Right lung (tissue), 5 donors: ENCODE results near the gene IKBIP. TPM values are rescaled to one million over a fixed set of nuclear protein-coding genes. Genes with fewer than 3 reads are reported as not detected.
"Not testable (repeated sequence)": the region's sequence is repeated elsewhere in the genome, so short reads cannot be mapped to it uniquely, and the experiment has no call there.

Source experiments
- DNase-seq, 2 donors: peaks; one replicate each; pipeline ENCODE4 v3.0.0-alpha.2; 2013
- polyA plus RNA-seq, 5 donors: library from polyadenylated mRNA; unstranded; fragments of 120-200 nt; gene quantifications; one replicate each; pipeline versions ENCODE4 v1.2.1 to v1.2.3, GENCODE V29; 2013; ENCODE audit warnings: inconsistent platforms in 1 of 5, low replicate concordance in 1 of 5; ENCODE audit not compliant: insufficient read length in 5 of 5, insufficient read depth in 1 of 5

Gene IKBIP
- polyA plus RNA-seq, 5 donors: 27.1 to 34.3 (median 30.0) TPM

- DNase-seq: no peak
Observed at GRCh38 chr12:98645572-98646067, 1.0 kb upstream of the IKBIP start.

DNA sequence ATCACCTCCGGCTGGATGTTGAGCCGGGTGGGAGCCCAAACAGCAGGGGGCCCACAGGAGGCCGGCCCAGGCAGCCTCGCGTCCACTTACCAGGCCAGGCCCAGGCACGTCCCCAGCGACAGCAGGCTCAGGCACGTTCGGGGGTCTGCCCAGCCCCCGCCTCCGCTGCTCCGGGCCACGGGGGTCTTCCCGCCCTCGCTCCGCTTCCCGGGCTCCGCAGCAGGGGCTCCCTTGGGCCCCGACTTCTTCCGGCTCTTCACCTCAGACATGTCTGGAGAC lies 216 bp downstream of the IKBIP start:
- DNase-seq: no peak

- DNase-seq: not testable (repeated sequence)
Observed at GRCh38 chr12:98642801-98643200, 1.8 kb downstream of the IKBIP start.

DNA sequence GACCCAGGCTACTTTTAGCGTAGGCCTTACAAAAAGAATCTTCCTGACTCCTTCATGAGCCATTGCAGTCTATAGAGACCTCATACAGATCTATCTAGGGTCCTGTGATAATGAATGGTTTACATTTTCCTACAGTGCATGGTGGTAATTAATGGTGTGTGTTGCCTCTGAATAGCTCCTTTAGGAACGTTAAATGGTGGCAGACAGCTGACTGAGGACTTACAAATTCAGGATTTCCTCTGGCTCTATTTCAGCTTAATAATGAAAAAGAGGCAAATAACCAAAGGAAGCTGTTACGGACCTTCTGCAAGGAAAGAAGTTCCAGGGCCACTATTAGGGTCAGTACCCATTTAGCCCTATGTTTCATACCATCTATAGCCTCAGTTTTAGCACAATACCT lies 5.1 kb downstream of the IKBIP start:
- no peak for DNase-seq

DNA sequence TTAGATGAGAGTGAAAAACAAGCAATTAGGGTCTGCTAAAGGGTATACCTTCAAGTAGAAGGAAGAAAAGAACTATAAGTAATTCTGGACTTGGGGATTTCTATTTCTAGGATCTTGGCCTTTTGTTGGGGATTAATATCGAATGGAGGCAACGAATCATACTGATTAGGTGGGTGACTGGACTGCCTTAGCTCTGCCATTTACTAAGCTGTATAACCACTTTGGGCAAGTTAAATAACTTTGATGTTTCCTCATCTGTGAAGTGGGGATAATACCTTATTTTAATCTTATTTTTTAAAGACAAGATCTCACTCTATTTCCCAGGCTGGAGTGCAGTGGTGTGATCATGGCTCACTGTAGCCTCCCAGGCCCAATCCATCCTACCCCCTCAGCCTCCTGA lies 6.6 kb downstream of the IKBIP start:
- no peak for DNase-seq

DNA sequence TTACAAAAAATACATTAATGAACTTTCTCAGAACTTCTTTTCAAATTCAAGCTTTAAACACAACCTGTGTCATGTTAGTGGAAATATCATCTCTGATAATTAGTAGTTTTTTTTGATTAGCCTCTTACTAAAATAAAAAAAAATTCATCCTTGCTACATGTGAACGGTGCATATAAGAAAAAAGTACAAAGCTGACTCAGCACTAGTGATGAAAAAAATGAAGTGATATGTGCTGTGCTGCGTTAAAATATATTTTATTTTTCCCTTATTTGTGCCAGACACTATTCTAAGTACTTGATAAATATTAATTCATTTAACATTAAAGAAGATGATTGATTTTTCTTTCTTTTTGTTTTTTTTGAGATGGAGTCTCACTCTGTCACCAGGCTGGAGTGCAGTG lies 7.5 kb downstream of the IKBIP start:
- DNase-seq: no peak

DNA sequence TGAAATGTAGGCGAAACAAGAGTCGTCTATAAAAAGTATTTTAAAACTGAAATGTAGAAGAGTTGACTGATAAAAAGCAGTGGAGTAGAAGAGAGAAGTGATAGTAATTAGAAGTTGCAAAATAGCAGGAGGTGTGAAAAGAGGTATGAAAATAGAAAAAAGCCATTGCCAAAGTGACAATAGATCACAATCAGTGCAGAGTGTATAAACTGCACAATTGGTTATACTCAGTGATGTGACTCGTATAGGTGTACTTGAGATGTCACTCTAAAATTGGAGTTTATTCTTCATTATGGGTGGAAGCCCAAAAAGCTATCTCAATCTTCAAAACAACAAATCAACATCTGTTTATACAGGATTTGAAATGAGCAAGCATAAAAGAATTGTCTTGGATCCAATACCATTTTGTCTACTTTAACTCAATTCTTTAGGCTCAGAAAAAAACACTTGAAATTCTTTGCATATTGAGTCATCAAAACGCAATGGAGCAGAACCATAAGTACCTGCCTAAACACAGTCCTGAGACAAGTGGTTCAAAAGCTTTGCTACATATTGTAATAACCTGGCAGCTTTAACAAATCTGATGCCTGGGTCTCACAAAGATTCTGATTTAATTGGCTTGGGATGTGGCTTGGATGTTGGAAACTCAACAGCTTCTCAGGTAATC lies 8.8 kb downstream of the IKBIP start:
- peak in 1 of 2 donors; percentile 19 for DNase-seq

DNA sequence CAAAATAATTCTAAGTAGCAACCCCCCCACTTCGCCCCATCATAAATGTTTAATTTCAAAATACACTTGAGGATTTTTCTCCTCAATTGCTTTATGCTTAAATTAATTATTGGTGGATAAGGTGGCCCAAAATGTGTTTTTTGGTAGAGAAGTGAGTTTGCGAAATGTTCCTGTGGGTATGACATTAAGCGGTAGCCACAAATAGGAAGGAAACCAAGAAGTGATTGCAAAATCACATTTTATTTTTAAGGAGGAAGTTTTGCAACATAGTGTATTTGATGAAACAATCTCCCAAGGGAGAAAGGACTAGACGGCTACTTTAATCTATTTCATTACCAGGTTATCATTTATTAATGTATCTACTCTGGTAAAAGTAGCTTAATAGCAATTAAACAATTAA lies 25.6 kb downstream of the IKBIP start:
- DNase-seq: peak in 1 of 2 donors; percentile 14

GRCh38 chr12:98612696-98613334 lies 31.8 kb downstream of the IKBIP start:
- no peak for DNase-seq

GRCh38 chr12:98610596-98610995 lies 34.0 kb downstream of the IKBIP start:
- no peak for DNase-seq

DNA sequence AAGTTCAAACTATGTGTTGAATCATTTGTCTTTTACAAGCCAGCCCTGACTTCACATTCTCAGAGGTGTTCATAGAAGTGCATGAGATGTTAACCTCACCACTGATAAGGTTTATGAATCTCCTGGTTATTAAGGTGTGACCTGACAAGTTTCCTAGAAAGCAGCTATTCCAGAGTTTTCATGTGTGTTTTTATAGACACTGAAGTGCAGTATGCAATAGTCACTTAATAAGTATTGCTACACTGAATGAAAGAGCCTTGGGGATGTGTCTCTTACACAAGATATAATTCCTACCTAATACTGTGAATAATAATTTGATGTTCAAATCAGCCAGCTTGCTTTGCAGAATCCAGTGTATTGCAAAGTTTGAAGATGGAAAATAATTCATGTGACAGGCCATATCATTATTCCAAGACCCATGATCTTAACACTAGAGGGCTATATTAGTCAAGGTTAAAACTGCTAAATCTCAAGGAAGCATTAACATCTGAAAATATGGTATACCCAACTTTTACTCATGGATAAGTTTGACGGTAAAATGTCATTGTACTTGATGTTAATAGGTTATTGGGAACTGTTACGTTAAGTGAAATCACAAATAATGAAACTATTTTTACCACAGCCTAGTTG lies 38.1 kb downstream of the IKBIP start:
- DNase-seq: no peak

GRCh38 chr12:98601924-98602323 lies 42.7 kb downstream of the IKBIP start:
- no peak for DNase-seq

DNA sequence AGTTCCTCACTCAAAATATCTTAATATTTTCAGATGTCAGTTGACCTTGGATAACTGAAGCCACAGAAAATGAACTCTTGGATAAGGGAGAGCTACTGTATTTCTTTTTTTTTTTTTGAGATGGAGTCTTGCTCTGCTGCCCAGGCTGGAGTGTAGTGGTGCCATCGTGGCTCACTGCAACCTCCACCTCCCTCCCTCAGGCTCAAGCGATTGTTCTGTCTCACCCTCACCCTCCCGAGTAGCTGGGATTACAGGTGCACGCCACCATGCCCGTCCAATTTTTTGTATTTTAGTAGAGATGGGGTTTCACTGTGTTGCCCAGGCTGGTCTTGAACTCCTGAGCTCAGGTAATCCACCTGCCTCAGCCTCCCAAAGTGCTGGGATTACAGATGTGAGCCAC lies 47.3 kb downstream of the IKBIP start:
- DNase-seq: not testable (repeated sequence)

GRCh38 chr12:98595243-98595988 lies 49.2 kb downstream of the IKBIP start:
- DNase-seq: peak in 1 of 2 donors; percentile 5

DNA sequence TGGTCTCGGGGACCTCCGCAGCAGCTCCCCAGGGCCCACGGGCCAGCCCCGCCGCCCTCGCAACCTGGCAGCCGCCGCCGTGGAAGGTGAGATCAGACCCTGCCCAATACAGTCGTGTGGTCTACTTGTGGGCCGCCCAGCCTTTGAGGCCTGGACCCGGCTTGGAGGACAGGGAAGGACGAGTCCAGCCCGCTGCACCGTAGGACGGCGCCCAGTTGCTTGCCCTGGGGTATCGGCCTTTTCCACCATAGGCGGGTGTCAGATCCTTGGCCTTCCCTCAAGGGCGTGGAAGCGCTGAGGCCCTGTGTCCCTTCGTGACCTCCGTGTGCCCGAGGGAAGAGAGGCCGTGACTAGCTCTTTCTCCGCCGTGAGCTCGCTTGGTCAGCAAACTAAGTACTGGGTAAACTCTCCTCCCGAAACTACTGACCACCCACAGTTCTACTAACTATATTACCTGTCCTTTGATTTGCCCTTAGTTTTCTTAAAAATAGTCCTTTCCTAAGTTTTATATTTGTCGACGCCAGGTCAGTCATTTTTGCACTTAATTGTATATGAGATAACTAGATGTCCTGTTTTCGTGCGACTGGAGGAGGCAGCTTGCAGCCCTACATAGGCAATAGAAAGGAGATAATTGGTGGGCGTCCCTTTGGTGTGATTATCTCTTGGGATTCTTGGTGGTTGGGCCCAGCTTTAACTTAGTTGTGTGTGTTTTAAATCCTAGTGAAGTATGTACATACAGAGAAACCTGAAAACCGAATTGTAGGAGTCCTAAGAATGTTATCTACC lies 50.3 kb downstream of the IKBIP start:
- peak; percentile 25 to 35 for DNase-seq

DNA sequence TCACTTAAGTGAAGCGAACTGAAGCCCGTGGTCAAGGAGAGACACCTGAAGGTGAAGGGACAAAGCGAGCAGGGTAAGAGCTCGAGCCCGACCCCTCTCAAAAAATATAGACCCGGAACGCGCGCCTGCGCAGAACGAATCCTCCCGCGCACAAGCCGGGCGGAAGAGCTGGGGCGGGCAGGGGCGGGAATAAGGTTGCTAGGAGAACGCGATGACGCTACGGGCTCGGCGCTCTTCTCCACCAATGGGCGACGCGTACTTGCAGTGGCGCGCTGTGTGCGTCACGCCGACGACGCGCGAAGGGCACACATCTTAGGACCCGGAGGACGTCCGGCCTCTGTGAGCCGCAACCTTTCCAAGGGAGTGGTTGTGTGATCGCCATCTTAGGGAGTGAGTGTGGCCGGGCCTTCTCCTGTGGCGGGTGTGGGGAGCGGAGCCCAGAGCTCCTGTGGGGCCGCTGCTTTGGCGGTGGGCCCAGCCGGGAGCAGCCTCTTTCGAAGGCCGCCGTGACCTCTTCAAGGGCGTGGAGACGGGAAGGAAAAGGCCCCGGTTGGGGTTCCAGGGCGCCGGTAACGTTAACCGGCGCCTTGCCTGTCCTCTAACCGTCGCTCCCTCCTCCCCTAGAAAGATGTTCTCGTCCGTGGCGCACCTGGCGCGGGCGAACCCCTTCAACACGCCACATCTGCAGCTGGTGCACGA lies 51.1 kb downstream of the IKBIP start, which contains the start of gene SLC25A3:
SLC25A3 (plus strand) TSS at position 336 of the 699 bp plus-strand sequence; CDS start at position 629, 293 bp downstream.
- DNase-seq: peak; percentile 98

- no peak for DNase-seq
Observed at GRCh38 chr12:98592825-98593322, 51.7 kb downstream of the IKBIP start.

- DNase-seq: no peak
Observed at GRCh38 chr12:98591209-98591608, 53.4 kb downstream of the IKBIP start.

- DNase-seq: no peak
Observed at GRCh38 chr12:98587084-98587483, 57.5 kb downstream of the IKBIP start.

DNA sequence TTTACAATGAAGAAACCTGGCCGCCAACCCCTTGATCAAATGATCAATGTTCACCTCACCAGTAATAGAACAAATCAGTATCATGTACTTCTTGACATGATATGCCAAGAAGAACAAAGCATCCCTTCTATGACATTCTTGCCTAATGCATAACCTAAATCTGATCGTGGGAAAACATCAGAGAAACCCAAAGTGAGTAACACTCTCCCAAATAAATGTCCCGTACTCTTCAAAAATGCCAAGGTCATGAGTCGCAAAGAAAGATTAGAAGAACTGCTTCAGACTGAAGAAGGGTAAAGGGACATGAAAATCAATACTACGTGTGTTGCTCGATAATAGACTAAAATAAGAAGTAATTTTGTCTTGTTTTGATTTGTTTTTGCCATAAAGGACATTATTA lies 62.5 kb downstream of the IKBIP start:
- no peak for DNase-seq

GRCh38 chr12:98581101-98581500 lies 63.5 kb downstream of the IKBIP start:
- no peak for DNase-seq
